Heart left ventricle (tissue), 13 donors: ENCODE results near the gene PLEKHA7.

Experiments used
- POLR2A ChIP-seq, 2 donors: fragments of 450-650 bp; IDR thresholded peaks; one replicate each; pipeline ENCODE4 v1.6.1; 2017; ENCODE audit warnings: antibody characterized with exemption in 2 of 2, mild to moderate bottlenecking in 2 of 2, moderate library complexity in 2 of 2
- TF ChIP-seq, protein P1 (sequence below), 12 donors: fragments of 200-600 bp; sonication (generic) in 4 of 12; IDR thresholded peaks; one replicate each; pipeline versions ENCODE4 v1.5.0 to v1.8.0; 2018 to 2022; ENCODE audit warnings: antibody characterized with exemption in 12 of 12, mild to moderate bottlenecking in 5 of 12
- donor health status: ischemic (EF 13 %, LVEDD 7.1; RV severe dilation, severe dysfunction).
- donor health status: DM: no; HTN: yes; CAD: no.
- donor health status: DM: no; HTN: no; CAD: no.
- donor health status: ischemic (EF 25% LVEDD 6.9; RV normal size, moderate dysfunction).
- donor health status: ischemic (EF 25% LVEDD 5.7; RV mildly dilated, moderate dysfunction).
- donor health status: ischemic (EF 35%, LVEDD 5.7; RV mildly dilated, moderate dysfunction).
- donor health status: nonischemic (EF 11% LVEDD 7.7; RV severe dilation, severe dysfunction).
- donor health status: DM: yes; HTN: yes; CAD: no.
- donor health status: PGD.
- donor health status: ischemic (EF 29% LVEDD 5.4; RV normal size, mild dysfunction).
- donor health status: nonischemic (EF 23%, LVEDD 6.1; RV moderate dilation, normal function).

DNA sequence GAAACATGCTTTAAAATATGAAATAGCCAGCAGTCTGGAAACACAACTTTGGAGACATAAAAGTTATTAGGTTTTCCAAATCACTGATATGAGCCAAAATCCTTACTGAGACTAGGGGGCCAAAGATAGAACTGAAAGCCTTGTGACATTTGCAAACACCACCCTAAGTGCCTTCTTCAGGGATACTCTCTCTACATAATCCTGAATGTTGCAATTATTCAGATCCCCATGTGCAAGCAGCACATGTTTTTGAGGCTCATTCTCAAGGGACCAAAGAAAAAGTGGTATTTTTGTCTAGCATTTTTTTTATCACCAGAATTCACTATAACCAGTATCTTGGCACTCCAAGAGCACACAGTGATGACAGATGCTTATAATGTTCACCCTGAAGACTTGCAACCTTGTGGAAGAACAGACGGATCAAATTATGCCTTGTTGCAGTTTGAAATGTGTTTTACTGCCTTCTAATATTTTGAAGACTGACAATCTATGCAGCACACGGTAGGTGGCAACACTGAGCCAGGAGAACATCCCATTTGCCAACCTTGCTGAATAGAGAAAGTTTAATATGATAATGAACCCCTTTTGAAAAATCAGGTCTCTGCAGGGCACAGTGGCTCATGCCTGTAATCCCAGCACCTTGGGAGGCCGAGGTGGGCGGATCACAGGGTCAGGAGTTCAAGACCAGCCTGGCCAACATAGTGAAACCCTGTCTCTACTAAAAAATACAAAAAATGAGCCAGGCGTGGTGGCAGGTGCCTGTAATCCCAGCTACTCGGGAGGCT is 78.5 kb downstream of the PLEKHA7 start:
- no peak for TF ChIP-seq POLR2A (IDR thresholded peaks at IDR 0.05)
- TF ChIP-seq, protein P1, sequence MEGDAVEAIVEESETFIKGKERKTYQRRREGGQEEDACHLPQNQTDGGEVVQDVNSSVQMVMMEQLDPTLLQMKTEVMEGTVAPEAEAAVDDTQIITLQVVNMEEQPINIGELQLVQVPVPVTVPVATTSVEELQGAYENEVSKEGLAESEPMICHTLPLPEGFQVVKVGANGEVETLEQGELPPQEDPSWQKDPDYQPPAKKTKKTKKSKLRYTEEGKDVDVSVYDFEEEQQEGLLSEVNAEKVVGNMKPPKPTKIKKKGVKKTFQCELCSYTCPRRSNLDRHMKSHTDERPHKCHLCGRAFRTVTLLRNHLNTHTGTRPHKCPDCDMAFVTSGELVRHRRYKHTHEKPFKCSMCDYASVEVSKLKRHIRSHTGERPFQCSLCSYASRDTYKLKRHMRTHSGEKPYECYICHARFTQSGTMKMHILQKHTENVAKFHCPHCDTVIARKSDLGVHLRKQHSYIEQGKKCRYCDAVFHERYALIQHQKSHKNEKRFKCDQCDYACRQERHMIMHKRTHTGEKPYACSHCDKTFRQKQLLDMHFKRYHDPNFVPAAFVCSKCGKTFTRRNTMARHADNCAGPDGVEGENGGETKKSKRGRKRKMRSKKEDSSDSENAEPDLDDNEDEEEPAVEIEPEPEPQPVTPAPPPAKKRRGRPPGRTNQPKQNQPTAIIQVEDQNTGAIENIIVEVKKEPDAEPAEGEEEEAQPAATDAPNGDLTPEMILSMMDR (IDR thresholded peaks at IDR 0.05) = peak; percentile 41 to 74 (median 56)
